ENCODE data around the gene C16orf92.
A peak's percentile ranks its signal among the peaks of the same experiment; 100 is the strongest.
"Not testable (repeated sequence)": the region's sequence is repeated elsewhere in the genome, so short reads cannot be mapped to it uniquely, and the experiment has no call there.

C16orf92 gene

GRCh38 chr16:30025156-30025555 lies 2.2 kb downstream of the C16orf92 start:
- Mint-ChIP-seq H3K27me3 (peaks cover 66% of the 10 kb centered on the region), H3K9me3 (no peaks in the 10 kb centered on the region), H3K27ac (no peak overlapping the region), H3K4me3 (no peak overlapping the region), H3K4me1 (peaks cover 23% of the 10 kb centered on the region), H3K36me3 (no peaks in the 10 kb centered on the region)
- no peak for ATAC-seq

- Mint-ChIP-seq H3K4me1 (peaks cover 25% of the 10 kb centered on the region), H3K27me3 (peaks cover 70% of the 10 kb centered on the region), H3K27ac (no peak overlapping the region), H3K36me3 (no peaks in the 10 kb centered on the region), H3K9me3 (no peaks in the 10 kb centered on the region), H3K4me3 (no peak overlapping the region)
- ATAC-seq = no peak
Measured at GRCh38 chr16:30025574-30025973, 2.6 kb downstream of the C16orf92 start.

DNA sequence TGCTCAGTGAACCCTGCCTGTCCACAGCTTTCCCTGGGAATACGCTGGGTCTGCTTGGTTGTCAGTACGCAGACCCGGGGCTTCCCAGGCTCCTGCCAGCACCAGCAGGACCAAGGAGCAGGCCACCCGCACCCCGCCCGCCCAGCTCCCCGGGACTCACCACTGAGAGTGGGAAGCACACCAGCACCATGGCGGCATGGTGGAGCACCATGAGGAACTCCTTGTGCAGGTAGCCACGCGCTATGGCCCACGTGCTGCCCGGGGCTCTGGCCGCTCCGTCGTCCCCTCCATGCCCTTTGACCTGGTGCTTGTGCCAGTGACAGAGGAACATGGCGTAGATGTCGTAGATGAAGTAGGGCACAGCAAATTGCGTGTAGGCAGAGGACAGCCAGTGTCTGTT lies 3.5 kb downstream of the C16orf92 start:
- Mint-ChIP-seq H3K27ac (no peak overlapping the region), H3K36me3 (no peaks in the 10 kb centered on the region), H3K27me3 (peaks cover 79% of the 10 kb centered on the region), H3K4me1 (peaks cover 16% of the 10 kb centered on the region), H3K4me3 (no peak overlapping the region), H3K9me3 (no peaks in the 10 kb centered on the region)
- ATAC-seq = no peak

DNA sequence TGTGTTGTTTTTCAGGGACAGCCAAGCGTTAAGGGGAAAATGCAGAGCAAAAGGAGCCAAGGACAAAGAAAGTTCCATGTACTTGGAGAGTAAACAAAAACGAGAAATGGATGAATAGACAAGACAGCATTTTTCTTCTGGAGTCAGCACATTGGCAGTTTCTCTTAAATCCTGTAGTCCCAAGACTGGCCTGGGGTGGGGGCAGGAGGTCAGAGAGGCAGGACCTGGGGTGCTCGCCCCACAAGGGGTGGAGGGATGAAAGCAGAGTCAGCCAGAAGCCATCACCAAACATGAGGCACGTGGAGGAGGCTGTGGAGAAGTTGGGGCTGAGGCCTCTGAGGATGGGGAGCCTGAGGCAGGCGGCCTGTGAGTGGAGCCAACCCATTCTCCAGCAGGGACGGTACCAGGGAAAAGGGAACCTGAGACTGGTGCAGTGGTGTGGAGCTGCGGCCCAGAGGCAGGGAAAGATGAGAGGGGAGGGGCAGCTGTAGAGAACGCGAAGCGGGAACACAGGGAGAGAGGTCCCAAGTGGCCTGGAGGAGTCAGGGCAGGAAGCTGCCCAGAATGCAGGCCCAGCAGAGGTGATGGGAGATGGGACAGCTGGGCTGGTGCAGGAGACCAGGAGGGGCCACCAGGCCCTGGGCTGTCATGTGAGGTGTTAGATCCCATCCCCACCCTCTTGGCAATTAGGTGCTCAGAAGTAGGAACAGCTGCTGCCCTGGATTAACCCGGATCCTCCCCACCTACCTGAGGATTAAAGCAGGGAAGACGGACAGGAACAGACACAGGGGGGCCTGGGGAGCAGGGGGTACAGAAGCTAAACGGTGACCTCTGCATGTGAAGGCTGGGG lies 4.8 kb downstream of the C16orf92 start:
- no peak for ATAC-seq
- peaks cover 92% of the 10 kb centered on the region for H3K27me3 Mint-ChIP-seq
- no peak overlapping the region for H3K4me3 Mint-ChIP-seq
- no peak overlapping the region for H3K27ac Mint-ChIP-seq
- H3K9me3 Mint-ChIP-seq = no peaks in the 10 kb centered on the region
- H3K4me1 Mint-ChIP-seq = peaks cover 20% of the 10 kb centered on the region
- no peaks in the 10 kb centered on the region for H3K36me3 Mint-ChIP-seq

DNA sequence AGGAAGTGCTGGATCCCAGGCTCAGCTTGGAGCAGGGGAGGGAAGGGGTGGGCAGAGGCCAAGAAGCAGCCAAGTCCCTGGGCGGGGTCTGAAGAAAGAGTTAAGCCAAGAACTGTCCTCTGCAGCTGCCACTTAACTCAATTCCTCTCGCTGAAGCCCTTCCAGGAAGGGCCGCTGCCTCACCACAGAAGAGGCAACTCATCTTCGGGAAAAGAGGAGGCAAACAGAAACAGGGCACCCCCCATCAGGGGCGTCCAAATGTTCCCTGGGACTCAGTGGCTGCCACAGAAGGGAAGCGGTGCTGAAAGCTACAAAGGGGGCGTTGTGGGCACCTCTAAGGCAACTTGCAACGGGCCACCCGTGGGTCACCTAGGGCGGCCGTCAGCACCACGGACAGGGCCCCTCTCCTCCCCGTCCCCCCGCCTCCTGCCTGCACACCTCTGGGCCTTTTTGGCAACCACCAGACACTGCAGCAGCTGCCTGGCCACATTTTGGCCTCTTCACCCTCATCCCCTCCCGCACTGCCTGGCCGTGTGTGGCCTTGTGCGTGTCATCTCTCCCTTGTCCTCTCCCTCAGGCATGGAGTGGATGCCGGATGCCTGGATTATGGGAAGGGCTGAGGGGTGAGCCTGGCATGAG lies 5.6 kb downstream of the C16orf92 start:
- Mint-ChIP-seq H3K9me3 (no peaks in the 10 kb centered on the region), H3K4me1 (peaks cover 20% of the 10 kb centered on the region), H3K4me3 (no peak overlapping the region), H3K27ac (no peak overlapping the region), H3K36me3 (no peaks in the 10 kb centered on the region), H3K27me3 (peaks cover 94% of the 10 kb centered on the region)
- no peak for ATAC-seq

GRCh38 chr16:30030011-30030685 lies 7.2 kb downstream of the C16orf92 start:
- Mint-ChIP-seq H3K4me3 (no peak overlapping the region), H3K27ac (no peak overlapping the region), H3K4me1 (peaks cover 23% of the 10 kb centered on the region), H3K9me3 (no peaks in the 10 kb centered on the region), H3K36me3 (no peaks in the 10 kb centered on the region), H3K27me3 (peaks cover 97% of the 10 kb centered on the region)
- no peak for ATAC-seq

DNA sequence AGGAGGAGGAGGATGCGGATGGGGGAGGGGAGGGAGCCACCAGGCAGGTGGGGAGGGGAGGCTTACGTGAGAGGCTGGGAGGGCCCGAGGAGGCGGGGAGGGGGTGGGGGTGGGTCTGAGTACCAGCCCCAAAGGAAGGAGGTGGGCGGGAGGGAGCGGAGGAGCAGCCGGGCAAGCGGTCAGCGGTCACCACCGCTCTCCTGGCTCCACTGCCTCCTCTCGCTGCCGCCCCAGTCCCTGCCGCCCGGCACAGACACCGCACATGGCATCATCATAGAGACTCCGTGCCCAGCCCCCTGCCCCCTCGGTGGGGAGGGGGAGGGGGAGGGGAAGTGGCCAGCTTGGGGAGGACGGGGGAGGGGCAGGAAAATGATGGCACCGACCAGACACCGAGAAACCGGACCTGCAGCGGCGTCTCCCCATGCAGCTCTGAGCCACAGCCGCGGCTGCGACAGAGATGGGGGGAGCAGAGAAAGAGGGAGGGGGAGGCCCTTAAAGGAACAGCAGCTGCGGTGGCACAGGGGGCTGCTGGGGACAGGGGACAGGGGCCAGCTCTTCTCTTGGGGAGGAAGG lies 7.9 kb downstream of the C16orf92 start, which contains the start of gene TLCD3B:
Gene TLCD3B (minus strand): TSS at position 431 of the 573 bp plus-strand sequence. CDS start 744 bp downstream, outside the sequence.
- H3K27me3 Mint-ChIP-seq = peaks cover 100% of the 10 kb centered on the region
- no peaks in the 10 kb centered on the region for H3K9me3 Mint-ChIP-seq
- H3K27ac Mint-ChIP-seq = no peak within 1 kb of the TSS
- H3K36me3 Mint-ChIP-seq = no peaks in the 10 kb centered on the region
- no peak within 1 kb of the TSS for H3K4me3 Mint-ChIP-seq
- H3K4me1 Mint-ChIP-seq = peaks cover 20% of the 10 kb centered on the region
- no peak for ATAC-seq

DNA sequence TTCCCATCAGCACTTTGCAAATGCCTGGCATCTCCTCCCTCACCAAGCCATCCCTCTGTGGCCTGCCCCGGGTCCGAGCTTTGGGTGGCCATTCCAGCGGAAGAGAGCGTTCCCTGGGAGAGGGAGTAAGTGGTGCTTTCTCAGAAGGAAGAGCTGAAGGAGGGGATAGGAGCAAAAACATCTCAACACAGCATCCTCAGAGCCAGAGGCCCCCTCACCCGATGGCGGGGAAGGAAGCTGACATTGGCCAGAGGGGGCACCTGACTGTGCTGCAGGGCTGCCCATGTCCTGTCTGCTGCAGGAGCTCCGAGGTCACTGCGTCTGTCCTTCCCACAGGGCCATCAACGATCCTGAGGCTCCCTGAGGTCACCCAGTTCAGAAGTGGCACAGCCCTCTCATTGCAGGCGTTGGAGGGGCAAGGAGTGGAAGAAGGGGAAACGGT lies 8.5 kb downstream of the C16orf92 start:
- peaks cover 20% of the 10 kb centered on the region for H3K4me1 Mint-ChIP-seq
- no peak overlapping the region for H3K27ac Mint-ChIP-seq
- no peaks in the 10 kb centered on the region for H3K9me3 Mint-ChIP-seq
- H3K36me3 Mint-ChIP-seq = no peaks in the 10 kb centered on the region
- ATAC-seq = no peak
- peaks cover 100% of the 10 kb centered on the region for H3K27me3 Mint-ChIP-seq
- no peak overlapping the region for H3K4me3 Mint-ChIP-seq

DNA sequence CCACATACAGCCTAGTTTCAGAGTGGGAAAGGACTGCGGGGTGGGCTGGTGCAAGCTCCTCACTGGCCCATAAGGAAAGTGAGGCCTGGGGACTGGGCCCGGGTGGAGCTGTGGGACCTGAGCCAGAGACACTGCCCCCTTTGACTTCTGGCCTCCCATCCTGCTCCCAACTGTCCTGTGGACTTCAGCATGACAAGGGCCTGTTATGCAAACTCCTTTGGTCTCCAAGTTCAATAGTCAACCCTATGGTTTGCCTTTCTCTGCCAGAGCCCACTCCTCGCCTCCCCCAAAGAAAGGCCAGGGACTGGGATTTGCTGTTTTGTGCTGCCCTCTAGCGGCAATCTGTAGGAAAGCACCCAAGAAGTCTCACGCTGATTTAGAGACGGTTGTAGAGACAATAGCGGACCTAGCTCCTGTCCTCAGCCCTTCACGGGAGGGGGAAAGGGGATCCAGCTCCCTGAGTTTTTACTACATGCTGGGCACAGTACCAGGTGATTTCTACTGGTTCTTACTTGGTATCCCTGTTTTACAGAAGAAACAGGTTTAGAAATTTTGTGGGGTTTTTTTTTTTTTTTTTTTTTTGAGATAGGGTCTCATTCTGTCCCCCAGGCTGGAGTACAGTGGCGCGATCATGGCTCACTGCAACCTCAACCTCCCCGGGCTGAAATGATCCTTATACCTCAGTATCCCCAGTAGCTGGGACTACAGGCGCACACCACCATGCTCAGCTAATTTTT lies 9.3 kb downstream of the C16orf92 start:
- Mint-ChIP-seq H3K4me3 (no peak overlapping the region), H3K27me3 (peaks cover 97% of the 10 kb centered on the region), H3K9me3 (no peaks in the 10 kb centered on the region), H3K36me3 (no peaks in the 10 kb centered on the region), H3K27ac (no peak overlapping the region), H3K4me1 (peaks cover 20% of the 10 kb centered on the region)
- ATAC-seq = no peak

- Mint-ChIP-seq H3K4me1 (peaks cover 20% of the 10 kb centered on the region), H3K4me3 (no peak overlapping the region), H3K27ac (no peak overlapping the region), H3K9me3 (no peaks in the 10 kb centered on the region), H3K36me3 (no peaks in the 10 kb centered on the region), H3K27me3 (peaks cover 87% of the 10 kb centered on the region)
- peak; percentile 64 for ATAC-seq
Measured at GRCh38 chr16:30033270-30033669, 10.3 kb downstream of the C16orf92 start.

DNA sequence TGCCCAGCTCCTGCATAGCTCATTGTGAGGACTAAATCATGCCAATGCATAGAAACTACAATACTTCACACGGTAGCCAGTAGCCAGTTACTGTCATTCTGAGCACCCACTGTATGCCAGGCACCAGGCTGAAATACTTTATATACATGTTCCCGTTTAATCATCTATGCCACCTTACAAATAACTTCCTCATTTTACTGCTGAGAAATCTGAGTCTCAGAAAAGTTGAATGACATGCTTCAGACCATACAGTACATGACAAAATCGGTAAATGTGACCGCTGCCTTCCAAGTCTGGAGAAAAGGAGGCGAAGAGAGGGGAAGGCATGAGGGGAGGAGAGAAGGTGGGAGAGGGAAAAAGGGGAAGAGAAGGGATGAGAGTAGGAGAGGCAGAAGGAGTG lies 17.2 kb downstream of the C16orf92 start:
- H3K36me3 Mint-ChIP-seq = no peaks in the 10 kb centered on the region
- peak; percentile 57 for ATAC-seq
- no peak overlapping the region for H3K4me3 Mint-ChIP-seq
- H3K4me1 Mint-ChIP-seq = peaks cover 9% of the 10 kb centered on the region
- no peaks in the 10 kb centered on the region for H3K9me3 Mint-ChIP-seq
- peaks cover 24% of the 10 kb centered on the region for H3K27me3 Mint-ChIP-seq
- H3K27ac Mint-ChIP-seq = peak overlapping the region; percentile 19

GRCh38 chr16:30040690-30041089 lies 17.7 kb downstream of the C16orf92 start:
- not testable (repeated sequence) for H3K4me1 Mint-ChIP-seq, H3K9me3 Mint-ChIP-seq, H3K4me3 Mint-ChIP-seq, ATAC-seq, H3K36me3 Mint-ChIP-seq
- Mint-ChIP-seq H3K27me3 (peaks cover 24% of the 10 kb centered on the region), H3K27ac (peak overlapping the region; percentile 19)

- Mint-ChIP-seq H3K9me3 (no peaks in the 10 kb centered on the region), H3K36me3 (no peaks in the 10 kb centered on the region), H3K4me1 (peaks cover 6% of the 10 kb centered on the region), H3K4me3 (no peak overlapping the region), H3K27me3 (peaks cover 24% of the 10 kb centered on the region), H3K27ac (no peak overlapping the region)
- ATAC-seq = no peak
Measured at GRCh38 chr16:30041841-30042240, 18.8 kb downstream of the C16orf92 start.

GRCh38 chr16:30046178-30046577 lies 23.2 kb downstream of the C16orf92 start:
- no peaks in the 10 kb centered on the region for H3K36me3 Mint-ChIP-seq
- no peaks in the 10 kb centered on the region for H3K4me1 Mint-ChIP-seq
- H3K9me3 Mint-ChIP-seq = no peaks in the 10 kb centered on the region
- H3K4me3 Mint-ChIP-seq = no peak overlapping the region
- H3K27me3 Mint-ChIP-seq = peaks cover 28% of the 10 kb centered on the region
- no peak for ATAC-seq
- no peak overlapping the region for H3K27ac Mint-ChIP-seq

DNA sequence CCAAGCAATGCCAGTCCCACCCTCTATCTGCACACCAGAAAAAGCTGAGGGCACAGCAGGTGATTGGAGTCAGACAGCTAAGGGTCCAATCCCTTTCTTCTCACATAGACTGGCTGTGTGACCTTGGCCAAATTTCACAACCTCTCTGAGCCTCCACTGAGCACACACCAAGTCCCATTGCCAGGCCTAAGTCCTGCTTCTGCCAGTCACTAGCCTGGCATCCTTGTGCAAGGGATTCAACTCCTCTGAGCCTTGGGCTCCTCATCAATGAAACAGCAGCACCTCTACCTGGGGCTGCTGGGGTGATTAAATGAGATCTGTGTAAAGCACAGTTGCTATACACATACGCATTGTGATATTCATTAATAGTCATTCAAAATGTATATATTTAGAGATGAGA lies 23.6 kb downstream of the C16orf92 start:
- H3K9me3 Mint-ChIP-seq = no peaks in the 10 kb centered on the region
- no peaks in the 10 kb centered on the region for H3K4me1 Mint-ChIP-seq
- H3K27ac Mint-ChIP-seq = no peak overlapping the region
- H3K36me3 Mint-ChIP-seq = no peaks in the 10 kb centered on the region
- H3K27me3 Mint-ChIP-seq = peaks cover 28% of the 10 kb centered on the region
- H3K4me3 Mint-ChIP-seq = no peak overlapping the region
- no peak for ATAC-seq

Data from stimulated activated memory B cell treated with anti-CD40 and anti-IgM and Interleukin-4, amounts not matched to agents 10 μg/mL and 1 μg/mL and 100 μg/mL, for 72 hours (primary cell).